IMR-90 (cell line): ENCODE data around the gene RPTOR. TPM values are rescaled to one million over a fixed set of nuclear protein-coding genes. Genes with fewer than 3 reads are reported as not detected.

Experiments
- ATAC-seq: fragments of 200-7000 bp; cut with Tn5 transposase; 2 replicates; pipeline ENCODE4 v1.9.1; 2020; ENCODE audit warnings: low read depth, mild to moderate bottlenecking, moderate library complexity
- BruUV-seq: library from RNA; stranded (reverse); fragments of 400-500 nt; replicated peaks from 2 replicates; lab custom pipeline; 2021; lab: Mats Ljungman, UMichigan
- CTCF ChIA-PET: fragments of 300-600 bp; formaldehyde crosslinking; extraction: SDS; loops from one replicate; lab custom pipeline; 2021; ENCODE audit warnings: antibody characterized with exemption; lab: Yijun Ruan, JAX
- POLR2A ChIA-PET: fragments of 300-600 bp; sonication (Branson Sonifier 250); formaldehyde crosslinking; loops from one replicate; lab custom pipeline; 2022; ENCODE audit warnings: antibody characterized with exemption; ENCODE audit not compliant: unreplicated experiment; lab: Charles Lee
- DNase-seq: peaks from one replicate; pipeline ENCODE4 v3.0.0; 2013
- H2AFZ ChIP-seq: replicated peaks from 2 replicates; pipeline ENCODE3; 2013; ENCODE audit warnings: low read length, mild to moderate bottlenecking; ENCODE audit not compliant: poor library complexity
- H2AK5ac ChIP-seq: 2 replicates; pipeline ENCODE4 v1.6.1; 2013; ENCODE audit warnings: low read depth, low read length, inconsistent platforms
- H2AK9ac ChIP-seq: replicated peaks from 2 replicates; pipeline ENCODE3; 2013; ENCODE audit warnings: mild to moderate bottlenecking, low read depth, low read length, moderate library complexity; ENCODE audit not compliant: poor library complexity
- H2BK120ac ChIP-seq: 2 replicates; pipeline ENCODE4 v1.6.1; 2013; ENCODE audit warnings: low read depth, low read length, inconsistent platforms
- H2BK15ac ChIP-seq: 3 replicates; pipeline ENCODE4 v1.6.1; 2013; ENCODE audit warnings: low read depth, low read length, inconsistent platforms
- H2BK20ac ChIP-seq: 2 replicates; pipeline ENCODE4 v1.6.1; 2013; ENCODE audit warnings: low read depth, mild to moderate bottlenecking, inconsistent platforms, low read length, moderate library complexity
- H2BK5ac ChIP-seq: 2 replicates; pipeline ENCODE4 v1.6.1; 2013; ENCODE audit warnings: mild to moderate bottlenecking, low read depth, low read length, inconsistent platforms; ENCODE audit not compliant: poor library complexity, severe bottlenecking
- H3K14ac ChIP-seq: replicated peaks from 2 replicates; pipeline ENCODE4 v1.6.1; 2013; ENCODE audit warnings: low read depth, low read length, inconsistent platforms
- H3K18ac ChIP-seq: 2 replicates; pipeline ENCODE4 v1.6.1; 2013; ENCODE audit warnings: low read depth, low read length, control low read depth
- H3K23ac ChIP-seq: 2 replicates; pipeline ENCODE4 v1.6.1; 2013; ENCODE audit warnings: low read depth, low read length, inconsistent platforms
- H3K27ac ChIP-seq: 2 replicates; pipeline ENCODE4 v1.5.1; 2013; ENCODE audit warnings: mild to moderate bottlenecking, control low read depth, low read length; ENCODE audit not compliant: insufficient read depth
- H3K27me3 ChIP-seq: 2 replicates; pipeline ENCODE4 v1.6.1; 2013; ENCODE audit warnings: low read length; ENCODE audit not compliant: control insufficient read depth, insufficient read depth
- H3K36me3 ChIP-seq: 2 replicates; pipeline ENCODE4 v1.6.1; 2013; ENCODE audit warnings: low read length, mixed read lengths; ENCODE audit not compliant: control insufficient read depth, insufficient read depth
- H3K4ac ChIP-seq: 2 replicates; pipeline ENCODE4 v1.6.1; 2013; ENCODE audit warnings: low read depth, low read length, inconsistent platforms
- H3K4me1 ChIP-seq: 2 replicates; pipeline ENCODE4 v1.6.1; 2013; ENCODE audit warnings: low read length, mixed read lengths; ENCODE audit not compliant: control insufficient read depth, insufficient read depth
- H3K4me2 ChIP-seq: 2 replicates; pipeline ENCODE4 v1.6.1; 2013; ENCODE audit warnings: low read depth, mild to moderate bottlenecking, control low read depth, low read length, moderate library complexity
- H3K4me3 ChIP-seq: 2 replicates; pipeline ENCODE4 v1.5.1; 2013; ENCODE audit warnings: low read depth, mild to moderate bottlenecking, control low read depth, low read length, moderate library complexity; ENCODE audit not compliant: insufficient read depth
- H3K56ac ChIP-seq: 2 replicates; pipeline ENCODE4 v1.6.1; 2013; ENCODE audit warnings: low read length, inconsistent platforms; ENCODE audit not compliant: insufficient read depth; ENCODE audit errors: extremely low read depth
- H3K79me1 ChIP-seq, 2 experiments: 2 replicates each; pipeline ENCODE4 v1.6.1; 2013; ENCODE audit warnings: low read length in 2 of 2, inconsistent platforms in 1 of 2, low read depth in 1 of 2
- H3K9ac ChIP-seq: 2 replicates; pipeline ENCODE4 v1.6.1; 2013; ENCODE audit warnings: low read depth, low read length, control low read depth
- H3K9me1 ChIP-seq: 2 replicates; pipeline ENCODE4 v1.6.1; 2013; ENCODE audit warnings: low read length, inconsistent platforms; ENCODE audit not compliant: insufficient read depth
- H3K9me3 ChIP-seq: 2 replicates; pipeline ENCODE4 v1.6.1; 2013; ENCODE audit warnings: low read length; ENCODE audit not compliant: control insufficient read depth, insufficient read depth
- H4K20me1 ChIP-seq: 2 replicates; pipeline ENCODE4 v1.6.1; 2013; ENCODE audit warnings: low read length, inconsistent platforms; ENCODE audit not compliant: insufficient read depth
- H4K5ac ChIP-seq: 2 replicates; pipeline ENCODE4 v1.6.1; 2013; ENCODE audit warnings: mild to moderate bottlenecking, low read depth, low read length, control low read depth
- H4K8ac ChIP-seq, 2 experiments: 2 replicates each; pipeline ENCODE4 v1.6.1; 2013; ENCODE audit warnings: low read depth in 2 of 2, low read length in 2 of 2, control low read depth in 1 of 2, inconsistent platforms in 1 of 2
- H4K91ac ChIP-seq: 2 replicates; pipeline ENCODE4 v1.6.1; 2013; ENCODE audit warnings: low read depth, low read length, inconsistent platforms; ENCODE audit not compliant: insufficient read depth
- BHLHE40 ChIP-seq: fragments of 150-350 bp; IDR thresholded peaks from 2 replicates; pipeline ENCODE4 v1.6.1; 2016; ENCODE audit warnings: mild to moderate bottlenecking, low read depth, low read length
- CEBPB ChIP-seq: IDR thresholded peaks from 2 replicates; pipeline ENCODE4 v1.6.1; 2012; ENCODE audit warnings: low read depth, low read length, improper control_type of control experiment
- CHD1 ChIP-seq: IDR thresholded peaks from 2 replicates; pipeline ENCODE4 v1.6.1; 2012; ENCODE audit warnings: low read depth, low read length, improper control_type of control experiment
- FOS ChIP-seq: fragments of 150-350 bp; IDR thresholded peaks from 2 replicates; pipeline ENCODE4 v1.6.1; 2016; ENCODE audit warnings: low read depth, low read length
- MAFK ChIP-seq: IDR thresholded peaks from 2 replicates; pipeline ENCODE4 v1.6.1; 2012; ENCODE audit warnings: low read depth, low read length, improper control_type of control experiment
- MAZ ChIP-seq: IDR thresholded peaks from 2 replicates; pipeline ENCODE4 v1.6.1; 2012; ENCODE audit warnings: low read depth, mild to moderate bottlenecking, low read length, improper control_type of control experiment, moderate library complexity, borderline replicate concordance
- MXI1 ChIP-seq: IDR thresholded peaks from 2 replicates; pipeline ENCODE4 v1.6.1; 2012; ENCODE audit warnings: low read depth, mild to moderate bottlenecking, low read length, moderate library complexity, borderline replicate concordance
- NFE2L2 ChIP-seq: fragments of 150-350 bp; IDR thresholded peaks from 2 replicates; pipeline ENCODE4 v1.6.1; 2016; ENCODE audit warnings: low read depth, mild to moderate bottlenecking, low read length
- POLR2A ChIP-seq: IDR thresholded peaks from 2 replicates; pipeline ENCODE4 v1.6.1; 2012; ENCODE audit warnings: mild to moderate bottlenecking, low read depth, low read length
- RAD21 ChIP-seq: IDR thresholded peaks from 2 replicates; pipeline ENCODE4 v1.6.1; 2012; ENCODE audit warnings: low read length, improper control_type of control experiment
- RCOR1 ChIP-seq: IDR thresholded peaks from 2 replicates; pipeline ENCODE4 v1.6.1; 2012; ENCODE audit warnings: mild to moderate bottlenecking, low read length, improper control_type of control experiment; ENCODE audit not compliant: insufficient replicate concordance
- RFX5 ChIP-seq: IDR thresholded peaks from 2 replicates; pipeline ENCODE4 v1.8.0; 2012; ENCODE audit warnings: low read depth, mild to moderate bottlenecking, low read length, moderate library complexity
- SMC3 ChIP-seq: fragments of 150-350 bp; IDR thresholded peaks from 2 replicates; pipeline ENCODE4 v1.6.1; 2016; ENCODE audit warnings: low read depth, mild to moderate bottlenecking, antibody characterized with exemption, low read length, moderate library complexity
- WGBS, 2 experiments: methylation state at CpG; one replicate each; pipeline versions ENCODE4 v1.1.5 to v1.1.7; 2013; ENCODE audit warnings: missing lambda C conversion rate in 2 of 2; ENCODE audit not compliant: insufficient read length in 1 of 2; ENCODE audit errors: extremely low coverage in 2 of 2; 5-methylcytosine and 5-hydroxymethylcytosine counted together
- dilution Hi-C: fragments of 300-500 bp; cut with HindIII; formaldehyde crosslinking; loops from one replicate; pipeline ENCODE4 v1.14.3; 2018; ENCODE audit warnings: low sequenced_read_pairs; ENCODE audit not compliant: unreplicated experiment
- in situ Hi-C: fragments of 300-500 bp; cut with MboI; formaldehyde crosslinking; loops from 3 replicates; pipeline ENCODE4 v1.14.3; 2019; ENCODE audit warnings: low sequenced_read_pairs, inconsistent platforms, mixed read lengths
- intact Hi-C: fragments of 100-400 bp; cut with micrococcal nuclease; formaldehyde crosslinking; loops from 2 replicates; pipeline ENCODE4 v1.10.0; 2022
- polyA plus RNA-seq, 3 experiments: library from polyadenylated mRNA; depleted of rRNA; stranded (reverse); fragments of >200 nt; gene quantifications; 2 replicates each; pipeline ENCODE4 v1.2.3, GENCODE V29; 2012; ENCODE audit warnings: low replicate concordance in 1 of 3
- total RNA-seq: library from RNA; depleted of rRNA; stranded (reverse); fragments of >200 nt; gene quantifications from 2 replicates; pipeline ENCODE4 v1.2.3, GENCODE V29; 2012
- TF ChIP-seq, protein P1 (sequence below): fragments of 150-350 bp; IDR thresholded peaks from 2 replicates; pipeline ENCODE4 v1.6.1; 2017; ENCODE audit warnings: mild to moderate bottlenecking, antibody characterized with exemption, low read length, low read depth
- TF ChIP-seq, protein P2 (sequence below): conservative IDR thresholded peaks from 2 replicates; pipeline ENCODE4 v1.5.1; 2012; ENCODE audit warnings: mild to moderate bottlenecking, low read depth, low read length, improper control_type of control experiment
- TF ChIP-seq, protein P3 (sequence below): fragments of 150-350 bp; IDR thresholded peaks from 2 replicates; pipeline ENCODE4 v1.6.1; 2016; ENCODE audit warnings: low read depth, mild to moderate bottlenecking, low read length, moderate library complexity, borderline replicate concordance

Gene RPTOR
- total and polyA plus RNA-seq, 2 of the 4 experiments (the other 2 are of a cell fraction) = 10.8 to 14.7 TPM

DNA sequence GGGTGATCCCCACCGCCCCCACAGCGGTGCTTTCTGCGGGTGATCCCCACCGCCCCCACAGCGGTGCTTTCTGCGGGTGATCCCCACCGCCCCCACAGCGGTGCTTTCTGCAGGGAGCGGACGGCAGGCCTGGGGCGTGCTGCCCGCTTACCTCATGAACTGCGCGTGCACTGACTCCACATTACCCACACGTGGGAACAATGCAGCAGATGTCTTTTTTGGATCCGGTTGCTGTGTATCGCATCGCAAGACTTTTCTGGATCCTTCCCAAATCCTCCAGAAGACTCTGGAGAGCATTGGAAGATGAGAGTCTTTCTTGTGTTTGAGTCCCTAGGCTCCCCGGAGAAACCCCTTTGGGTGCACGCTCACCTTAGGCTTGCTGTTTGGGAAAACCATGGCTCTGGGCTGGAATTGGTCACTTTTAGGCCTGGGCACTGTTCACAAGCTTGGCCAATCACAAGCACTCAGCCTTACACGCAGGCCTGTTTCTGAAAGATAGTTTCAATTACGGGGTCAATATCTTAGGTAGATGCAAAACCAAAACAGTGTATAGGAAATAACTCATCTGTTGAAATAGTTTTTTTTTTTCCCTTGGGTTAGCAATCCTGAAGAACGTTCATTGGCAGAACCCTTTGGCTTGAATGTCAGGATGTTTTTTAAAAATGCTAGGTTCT, 201.8 kb downstream of the RPTOR start:
- POLR2A ChIA-PET = no interaction called here
- TF ChIP-seq FOS (no peak), BHLHE40 (no peak), RCOR1 (no peak), NFE2L2 (no peak), MXI1 (no peak), MAFK (no peak), MAZ (no peak), RAD21 (no peak), CEBPB (no peak), SMC3 (no peak), CHD1 (no peak), RFX5 (no peak), POLR2A (no peak)
- TF ChIP-seq, protein P1, sequence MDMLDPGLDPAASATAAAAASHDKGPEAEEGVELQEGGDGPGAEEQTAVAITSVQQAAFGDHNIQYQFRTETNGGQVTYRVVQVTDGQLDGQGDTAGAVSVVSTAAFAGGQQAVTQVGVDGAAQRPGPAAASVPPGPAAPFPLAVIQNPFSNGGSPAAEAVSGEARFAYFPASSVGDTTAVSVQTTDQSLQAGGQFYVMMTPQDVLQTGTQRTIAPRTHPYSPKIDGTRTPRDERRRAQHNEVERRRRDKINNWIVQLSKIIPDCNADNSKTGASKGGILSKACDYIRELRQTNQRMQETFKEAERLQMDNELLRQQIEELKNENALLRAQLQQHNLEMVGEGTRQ = no peak
- TF ChIP-seq, protein P2, sequence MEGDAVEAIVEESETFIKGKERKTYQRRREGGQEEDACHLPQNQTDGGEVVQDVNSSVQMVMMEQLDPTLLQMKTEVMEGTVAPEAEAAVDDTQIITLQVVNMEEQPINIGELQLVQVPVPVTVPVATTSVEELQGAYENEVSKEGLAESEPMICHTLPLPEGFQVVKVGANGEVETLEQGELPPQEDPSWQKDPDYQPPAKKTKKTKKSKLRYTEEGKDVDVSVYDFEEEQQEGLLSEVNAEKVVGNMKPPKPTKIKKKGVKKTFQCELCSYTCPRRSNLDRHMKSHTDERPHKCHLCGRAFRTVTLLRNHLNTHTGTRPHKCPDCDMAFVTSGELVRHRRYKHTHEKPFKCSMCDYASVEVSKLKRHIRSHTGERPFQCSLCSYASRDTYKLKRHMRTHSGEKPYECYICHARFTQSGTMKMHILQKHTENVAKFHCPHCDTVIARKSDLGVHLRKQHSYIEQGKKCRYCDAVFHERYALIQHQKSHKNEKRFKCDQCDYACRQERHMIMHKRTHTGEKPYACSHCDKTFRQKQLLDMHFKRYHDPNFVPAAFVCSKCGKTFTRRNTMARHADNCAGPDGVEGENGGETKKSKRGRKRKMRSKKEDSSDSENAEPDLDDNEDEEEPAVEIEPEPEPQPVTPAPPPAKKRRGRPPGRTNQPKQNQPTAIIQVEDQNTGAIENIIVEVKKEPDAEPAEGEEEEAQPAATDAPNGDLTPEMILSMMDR = no peak
- TF ChIP-seq, protein P3, sequence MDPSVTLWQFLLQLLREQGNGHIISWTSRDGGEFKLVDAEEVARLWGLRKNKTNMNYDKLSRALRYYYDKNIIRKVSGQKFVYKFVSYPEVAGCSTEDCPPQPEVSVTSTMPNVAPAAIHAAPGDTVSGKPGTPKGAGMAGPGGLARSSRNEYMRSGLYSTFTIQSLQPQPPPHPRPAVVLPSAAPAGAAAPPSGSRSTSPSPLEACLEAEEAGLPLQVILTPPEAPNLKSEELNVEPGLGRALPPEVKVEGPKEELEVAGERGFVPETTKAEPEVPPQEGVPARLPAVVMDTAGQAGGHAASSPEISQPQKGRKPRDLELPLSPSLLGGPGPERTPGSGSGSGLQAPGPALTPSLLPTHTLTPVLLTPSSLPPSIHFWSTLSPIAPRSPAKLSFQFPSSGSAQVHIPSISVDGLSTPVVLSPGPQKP = no peak
- in situ Hi-C loops = no loop called here

More for the DNA sequence above, 201.8 kb downstream of the RPTOR start:
- CTCF ChIA-PET = no interaction called here
- H3K27ac ChIP-seq = no peak overlapping the region
- no peaks in the 10 kb centered on the region for H3K27me3 ChIP-seq
- no peak overlapping the region for H3K14ac ChIP-seq
- no peak overlapping the region for H3K4me3 ChIP-seq
- no peak overlapping the region for H3K23ac ChIP-seq
- H4K5ac ChIP-seq = no peak overlapping the region
- H3K4me1 ChIP-seq = peaks cover 12% of the 10 kb centered on the region
- H2BK5ac ChIP-seq = no peak overlapping the region
- ATAC-seq (no peak), DNase-seq (no peak)
- no peak overlapping the region for H2BK15ac ChIP-seq
- no peak overlapping the region for H4K91ac ChIP-seq
- dilution Hi-C loops = no loop called here
- peaks cover 12 to 42% of the 10 kb centered on the region in 2 experiments; a peak in 3 of 4 replicates for H3K79me1 ChIP-seq
- peak overlapping the region; percentile 23 for H2AFZ ChIP-seq
- H2AK9ac ChIP-seq = no peak overlapping the region
- 0 out of 2 replicates have a peak, but pooled peaks cover 2% of the 10 kb centered on the region for H3K36me3 ChIP-seq
- no peak overlapping the region for H3K4ac ChIP-seq
- H3K9ac ChIP-seq = no peak overlapping the region
- intact Hi-C loops = no loop called here
- H3K18ac ChIP-seq = no peak overlapping the region
- H2BK20ac ChIP-seq = no peak overlapping the region
- WGBS, 2 experiments = 100% methylated on average over 2 of the region's 23 CpGs; no CpG with 5 or more reads in 1 of the 2 experiments
- H3K4me2 ChIP-seq = no peak overlapping the region
- no peaks in the 10 kb centered on the region for H3K9me3 ChIP-seq
- H4K20me1 ChIP-seq = no peaks in the 10 kb centered on the region
- H4K8ac ChIP-seq = no peak overlapping the region
- H2AK5ac ChIP-seq = no peak overlapping the region
- no TSS peak for BruUV-seq
- H2BK120ac ChIP-seq = no peak overlapping the region
- H3K56ac ChIP-seq = no peak overlapping the region
- H3K9me1 ChIP-seq = peaks cover 18% of the 10 kb centered on the region
